GM12872 (cell line): Measurements from ENCODE around the gene HEATR5A.

Experiments used
- CTCF ChIP-seq: IDR thresholded peaks from 3 replicates; pipeline ENCODE4 v1.5.1; 2011; ENCODE audit warnings: low read depth, mild to moderate bottlenecking, low read length, moderate library complexity; ENCODE audit not compliant: insufficient read depth

Gene HEATR5A

GRCh38 chr14:31244626-31245025, 175.7 kb downstream of the HEATR5A start:
- no peak for TF ChIP-seq CTCF

- no peak for TF ChIP-seq CTCF
Observed at GRCh38 chr14:31243860-31244259, 176.5 kb downstream of the HEATR5A start.
